PC-3 (cell line): Measurements from ENCODE around the gene DCAF5. TPM values are rescaled to one million over a fixed set of nuclear protein-coding genes. Genes with fewer than 3 reads are reported as not detected.

ENCODE experiments used
- ATAC-seq: fragments of 200-7000 bp; cut with Tn5 transposase; 2 replicates; pipeline ENCODE4 v1.9.1; 2020; ENCODE audit warnings: mild to moderate bottlenecking, moderate library complexity
- BruUV-seq: library from RNA; stranded (reverse); fragments of 400-500 nt; replicated peaks from 2 replicates; lab custom pipeline; 2021; lab: Mats Ljungman, UMichigan
- CTCF ChIA-PET: fragments of 300-600 bp; sonication (Branson Sonifier 250); formaldehyde crosslinking; loops from one replicate; lab custom pipeline; 2022; ENCODE audit warnings: antibody characterized with exemption; lab: Charles Lee
- POLR2A ChIA-PET: fragments of 300-600 bp; sonication (Branson Sonifier 250); formaldehyde crosslinking; loops from one replicate; lab custom pipeline; 2022; ENCODE audit warnings: antibody characterized with exemption; ENCODE audit not compliant: unreplicated experiment; lab: Charles Lee
- DNase-seq: peaks from one replicate; pipeline ENCODE4 v3.0.0-alpha.2; 2015
- H2AFZ ChIP-seq: fragments of 300-600 bp; sonication (generic); 2 replicates; pipeline ENCODE4 v1.6.0; 2016; ENCODE audit warnings: antibody characterized with exemption, low read length
- H3F3A ChIP-seq: fragments of 300-600 bp; sonication (generic); one replicate; pipeline ENCODE4 v1.6.0; 2017; ENCODE audit warnings: antibody characterized with exemption, low read length, control low read depth, mild to moderate bottlenecking; ENCODE audit not compliant: unreplicated experiment
- H3K27ac ChIP-seq: fragments of 300-600 bp; sonication (generic); 2 replicates; pipeline ENCODE4 v1.5.1; 2016; ENCODE audit warnings: mild to moderate bottlenecking, low read length
- H3K27me3 ChIP-seq: fragments of 300-600 bp; sonication (generic); 2 replicates; pipeline ENCODE4 v1.6.1; 2016; ENCODE audit warnings: low read length, mixed read lengths
- H3K36me3 ChIP-seq: fragments of 300-600 bp; sonication (generic); 2 replicates; pipeline ENCODE4 v1.6.1; 2016; ENCODE audit warnings: low read depth, mixed run types, low read length, mixed read lengths
- H3K4me1 ChIP-seq: fragments of 300-600 bp; sonication (generic); 2 replicates; pipeline ENCODE4 v1.5.1; 2016; ENCODE audit warnings: low read length; ENCODE audit not compliant: insufficient read depth
- H3K4me2 ChIP-seq: fragments of 300-600 bp; sonication (generic); 2 replicates; pipeline ENCODE4 v1.6.0; 2016; ENCODE audit warnings: low read length
- H3K4me3 ChIP-seq: fragments of 300-600 bp; sonication (generic); 2 replicates; pipeline ENCODE4 v1.5.1; 2016; ENCODE audit warnings: mild to moderate bottlenecking, low read length, mixed read lengths
- H3K79me2 ChIP-seq: fragments of 300-600 bp; sonication (generic); 2 replicates; pipeline ENCODE4 v1.6.1; 2017; ENCODE audit warnings: low read length, mixed read lengths
- H3K9ac ChIP-seq: fragments of 300-600 bp; sonication (generic); 2 replicates; pipeline ENCODE4 v1.6.0; 2016; ENCODE audit warnings: mild to moderate bottlenecking, low read length
- H3K9me2 ChIP-seq: fragments of 300-600 bp; sonication (generic); replicated peaks from 2 replicates; pipeline ENCODE4 v1.6.1; 2016; ENCODE audit warnings: mixed run types, low read length, mixed read lengths
- H3K9me3 ChIP-seq: fragments of 300-600 bp; sonication (generic); 2 replicates; pipeline ENCODE4 v1.6.1; 2016; ENCODE audit warnings: low read length, mixed read lengths
- H4K20me1 ChIP-seq: fragments of 300-600 bp; sonication (generic); 2 replicates; pipeline ENCODE4 v1.6.1; 2016; ENCODE audit warnings: low read length, mixed read lengths
- EZH2 ChIP-seq: fragments of 300-600 bp; sonication (generic); IDR thresholded peaks from one replicate; pipeline ENCODE4 v1.6.1; 2017; ENCODE audit warnings: antibody characterized with exemption, mild to moderate bottlenecking, low read length; ENCODE audit not compliant: unreplicated experiment
- EZH2phosphoT487 ChIP-seq: fragments of 300-600 bp; sonication (generic); IDR thresholded peaks from 2 replicates; pipeline ENCODE4 v1.6.1; 2018; ENCODE audit warnings: mild to moderate bottlenecking, antibody characterized with exemption, low read length, borderline replicate concordance
- intact Hi-C: fragments of 100-400 bp; cut with micrococcal nuclease; formaldehyde crosslinking; loops from 2 replicates; pipeline ENCODE4 v1.9.0; 2023
- total RNA-seq: library from RNA; depleted of rRNA; stranded (reverse); fragments of >200 nt; gene quantifications from 2 replicates; pipeline ENCODE4 v1.2.3, GENCODE V29; 2014
- TF ChIP-seq, protein P1 (sequence below): fragments of 300-600 bp; sonication (generic); conservative IDR thresholded peaks from 2 replicates; pipeline ENCODE4 v1.5.1; 2017; ENCODE audit warnings: antibody characterized with exemption, low read depth, mild to moderate bottlenecking, low read length

Gene DCAF5
- total RNA-seq, 1 experiment from 2014 or later, result 17.5 TPM

DNA sequence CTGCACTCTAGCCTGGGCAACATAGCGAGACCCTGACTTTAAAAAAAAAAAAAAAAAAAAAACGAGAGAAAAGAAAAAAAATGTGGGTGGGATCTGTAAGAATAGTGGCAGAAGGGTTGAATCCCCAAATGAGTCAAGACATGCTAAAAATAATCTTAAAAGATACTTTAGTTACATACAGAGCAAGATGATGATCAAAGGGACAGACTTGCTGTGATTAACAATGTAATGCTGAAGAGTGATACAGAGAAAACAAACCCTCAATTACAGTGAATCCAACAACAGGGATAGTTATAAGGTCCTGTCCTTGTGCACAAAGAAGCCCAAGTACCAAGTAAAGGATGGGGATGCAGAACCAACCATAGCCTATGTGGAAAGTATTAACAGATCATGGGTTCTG is 80.3 kb downstream of the DCAF5 start:
- POLR2A ChIA-PET, result no interaction called here

DNA sequence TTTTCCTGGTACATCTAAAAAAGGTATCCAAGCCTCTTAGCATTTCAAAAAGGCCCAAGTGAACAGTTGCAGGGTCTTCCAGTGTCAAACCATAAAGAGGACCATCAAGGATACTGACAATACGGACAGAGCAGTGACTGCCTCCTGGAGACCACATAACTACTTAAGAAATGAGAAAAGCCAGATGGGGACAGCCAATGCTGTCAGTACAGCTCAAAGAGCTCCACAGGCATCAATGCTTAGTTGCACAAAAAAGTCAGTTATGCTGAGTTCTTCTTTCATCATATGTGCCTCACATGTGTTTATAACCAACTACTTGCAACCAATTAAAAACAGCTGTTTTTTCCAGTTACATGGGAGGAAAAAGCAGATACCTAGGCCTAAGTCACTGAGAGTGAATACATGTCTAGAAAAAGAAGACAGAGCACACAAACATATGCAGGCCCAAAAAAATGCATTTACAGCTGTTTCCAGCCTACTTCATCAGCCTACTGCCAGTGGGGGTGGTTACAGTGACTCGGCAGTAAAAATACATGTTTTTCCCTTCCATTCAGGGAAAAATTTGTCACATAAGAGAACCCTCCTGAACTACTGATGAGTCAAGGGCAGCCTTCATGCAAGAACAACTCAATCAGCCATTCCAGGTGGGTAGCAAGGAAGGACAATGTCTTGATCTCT is 84.0 kb downstream of the DCAF5 start:
- peak; percentile 51 for ATAC-seq
- no peaks in the 10 kb centered on the region for H3F3A ChIP-seq
- H3K36me3 ChIP-seq, result peaks cover 8% of the 10 kb centered on the region; the same call in 1 of the 2 replicates
- DNase-seq, result peak; percentile 39
- peaks cover 5% of the 10 kb centered on the region; the same call in 1 of the 2 replicates for H3K4me1 ChIP-seq
- ChIA-PET CTCF (interaction anchor here (1.2 kb wide), 1 partner anchor 157 kb away, joined by 4 read pairs; no protein-coding TSS in a partner anchor), POLR2A (no interaction called here)
- H3K9ac ChIP-seq, result no peak overlapping the region
- TF ChIP-seq, protein P1, sequence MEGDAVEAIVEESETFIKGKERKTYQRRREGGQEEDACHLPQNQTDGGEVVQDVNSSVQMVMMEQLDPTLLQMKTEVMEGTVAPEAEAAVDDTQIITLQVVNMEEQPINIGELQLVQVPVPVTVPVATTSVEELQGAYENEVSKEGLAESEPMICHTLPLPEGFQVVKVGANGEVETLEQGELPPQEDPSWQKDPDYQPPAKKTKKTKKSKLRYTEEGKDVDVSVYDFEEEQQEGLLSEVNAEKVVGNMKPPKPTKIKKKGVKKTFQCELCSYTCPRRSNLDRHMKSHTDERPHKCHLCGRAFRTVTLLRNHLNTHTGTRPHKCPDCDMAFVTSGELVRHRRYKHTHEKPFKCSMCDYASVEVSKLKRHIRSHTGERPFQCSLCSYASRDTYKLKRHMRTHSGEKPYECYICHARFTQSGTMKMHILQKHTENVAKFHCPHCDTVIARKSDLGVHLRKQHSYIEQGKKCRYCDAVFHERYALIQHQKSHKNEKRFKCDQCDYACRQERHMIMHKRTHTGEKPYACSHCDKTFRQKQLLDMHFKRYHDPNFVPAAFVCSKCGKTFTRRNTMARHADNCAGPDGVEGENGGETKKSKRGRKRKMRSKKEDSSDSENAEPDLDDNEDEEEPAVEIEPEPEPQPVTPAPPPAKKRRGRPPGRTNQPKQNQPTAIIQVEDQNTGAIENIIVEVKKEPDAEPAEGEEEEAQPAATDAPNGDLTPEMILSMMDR, result no peak
- no peak for TF ChIP-seq EZH2phosphoT487
- TF ChIP-seq EZH2, result no peak
- H3K4me3 ChIP-seq, result no peak overlapping the region
- no peak overlapping the region for H2AFZ ChIP-seq
- H3K4me2 ChIP-seq, result no peak overlapping the region
- no peaks in the 10 kb centered on the region for H3K9me3 ChIP-seq
- H4K20me1 ChIP-seq, result no peaks in the 10 kb centered on the region
- intact Hi-C loops, result no loop called here
- H3K9me2 ChIP-seq, result no peaks in the 10 kb centered on the region
- H3K27ac ChIP-seq, result peak overlapping the region; percentile 10
- H3K79me2 ChIP-seq, result no peaks in the 10 kb centered on the region
- no TSS peak for BruUV-seq
- H3K27me3 ChIP-seq, result no peaks in the 10 kb centered on the region

More for the DNA sequence above, 80.3 kb downstream of the DCAF5 start:
- H3K27me3 ChIP-seq, result no peaks in the 10 kb centered on the region
- TF ChIP-seq EZH2phosphoT487 (no peak), EZH2 (no peak)
- TF ChIP-seq, protein P1, result no peak
- H3K9me3 ChIP-seq, result no peaks in the 10 kb centered on the region
- H3K4me2 ChIP-seq, result no peak overlapping the region
- ATAC-seq (no peak), DNase-seq (no peak)
- peaks cover 15% of the 10 kb centered on the region; the same call in 1 of the 2 replicates for H3K36me3 ChIP-seq
- H3F3A ChIP-seq, result no peaks in the 10 kb centered on the region
- no TSS peak for BruUV-seq
- intact Hi-C loops, result no loop called here
- peaks cover 11% of the 10 kb centered on the region; the same call in 1 of the 2 replicates for H3K79me2 ChIP-seq
- H4K20me1 ChIP-seq, result no peaks in the 10 kb centered on the region
- H3K9me2 ChIP-seq, result no peaks in the 10 kb centered on the region
- no peak overlapping the region for H3K4me3 ChIP-seq
- H3K27ac ChIP-seq, result no peak overlapping the region
- no peak overlapping the region for H2AFZ ChIP-seq
- peaks cover 17% of the 10 kb centered on the region for H3K4me1 ChIP-seq
- no peak overlapping the region for H3K9ac ChIP-seq
- CTCF ChIA-PET, result no interaction called here
